RPMI7951 (cell line): ENCODE data around the gene DUS1L. TPM values are rescaled to one million over a fixed set of nuclear protein-coding genes. Genes with fewer than 3 reads are reported as not detected.

ENCODE experiments used
- DNase-seq: peaks from one replicate; pipeline ENCODE4 v3.0.0-alpha.2; 2012; ENCODE audit warnings: low read depth
- total RNA-seq: library from RNA; depleted of rRNA; stranded (reverse); fragments of >200 nt; shearing (Covaris generic); gene quantifications from 2 replicates; pipeline ENCODE4 v1.2.3, GENCODE V29; 2014

Gene DUS1L
- total RNA-seq, 1 experiment from 2014 or later: 34.0 TPM

DNA sequence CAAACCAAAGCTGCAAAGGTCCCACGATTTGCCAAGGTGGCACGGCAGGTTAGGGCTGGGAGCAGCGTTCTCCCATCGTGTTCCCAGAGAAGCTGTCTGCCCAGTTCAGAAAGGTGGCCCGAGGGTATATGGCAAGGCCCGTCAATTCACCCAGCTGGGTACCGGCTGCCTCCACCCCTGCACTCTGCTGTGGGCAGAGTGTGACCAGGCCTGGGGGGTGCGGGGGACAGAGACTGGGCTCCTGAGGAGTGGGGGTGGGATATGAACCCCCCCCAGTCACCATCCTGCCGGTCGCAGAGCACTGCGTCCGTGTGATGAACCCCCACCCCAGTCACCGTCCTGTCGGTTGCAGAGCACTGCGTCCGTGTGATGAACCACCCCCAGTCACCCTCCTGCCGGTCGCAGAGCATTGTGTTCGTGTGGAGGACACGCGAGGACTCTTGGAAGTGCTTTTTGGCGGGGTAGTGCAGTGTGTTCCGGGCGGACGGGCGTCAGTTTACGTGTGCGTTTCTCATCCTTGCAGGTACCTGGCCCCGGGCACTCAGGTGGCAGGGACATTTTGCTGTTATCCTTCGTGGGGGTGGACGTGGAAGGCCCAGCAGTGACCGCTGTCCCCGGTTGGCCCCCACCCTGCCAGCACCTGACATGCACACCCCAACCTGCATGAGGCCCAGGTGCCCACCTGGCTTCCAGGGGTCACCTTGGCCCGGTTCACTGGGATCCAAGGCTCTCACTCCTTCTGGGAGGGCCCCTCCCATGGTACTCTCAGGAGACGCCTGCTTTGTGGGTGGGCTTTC lies 35.1 kb upstream of the DUS1L start:
- DNase-seq: no peak

DNA sequence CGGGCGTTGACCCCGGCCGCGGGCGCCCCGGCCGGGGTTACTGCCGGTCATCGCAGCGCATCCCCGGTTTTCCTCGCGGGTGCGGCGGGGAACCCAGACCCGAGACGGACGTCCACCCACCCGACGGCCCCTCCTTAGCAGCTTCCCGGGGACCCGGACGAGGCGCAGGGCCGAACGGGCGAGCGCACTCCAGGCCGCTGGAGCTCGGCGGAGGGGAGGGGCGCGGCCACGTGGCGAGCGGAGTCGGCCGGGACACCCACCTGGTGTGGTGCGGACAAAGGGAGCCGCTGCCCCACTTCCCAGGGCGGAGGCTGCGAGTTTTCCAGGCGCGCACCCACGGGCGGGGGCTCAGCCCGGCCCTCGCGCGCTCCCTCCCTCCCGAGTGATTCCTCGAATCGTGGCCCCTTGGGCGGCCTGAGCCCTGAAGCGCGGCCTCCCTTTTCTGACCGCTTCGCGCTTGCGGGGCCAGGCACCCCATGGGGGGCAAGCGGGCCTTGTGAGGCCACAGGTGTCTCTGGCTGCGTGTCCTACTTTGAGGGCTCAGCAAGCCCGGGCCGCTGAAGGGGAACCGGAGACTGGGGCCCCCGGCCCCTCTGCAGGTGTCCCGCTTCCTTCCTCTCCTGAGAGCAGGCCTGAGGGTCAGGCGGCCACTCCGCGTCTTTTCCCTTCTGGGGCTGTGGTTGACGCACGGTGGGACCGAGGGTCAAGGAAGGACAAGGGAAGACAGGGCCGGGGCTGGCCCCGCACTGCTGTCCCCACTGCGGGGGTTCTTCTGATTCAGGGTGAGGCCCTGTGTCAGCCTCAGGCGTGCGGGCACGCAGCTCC lies 33.5 kb upstream of the DUS1L start:
- no peak for DNase-seq

DNA sequence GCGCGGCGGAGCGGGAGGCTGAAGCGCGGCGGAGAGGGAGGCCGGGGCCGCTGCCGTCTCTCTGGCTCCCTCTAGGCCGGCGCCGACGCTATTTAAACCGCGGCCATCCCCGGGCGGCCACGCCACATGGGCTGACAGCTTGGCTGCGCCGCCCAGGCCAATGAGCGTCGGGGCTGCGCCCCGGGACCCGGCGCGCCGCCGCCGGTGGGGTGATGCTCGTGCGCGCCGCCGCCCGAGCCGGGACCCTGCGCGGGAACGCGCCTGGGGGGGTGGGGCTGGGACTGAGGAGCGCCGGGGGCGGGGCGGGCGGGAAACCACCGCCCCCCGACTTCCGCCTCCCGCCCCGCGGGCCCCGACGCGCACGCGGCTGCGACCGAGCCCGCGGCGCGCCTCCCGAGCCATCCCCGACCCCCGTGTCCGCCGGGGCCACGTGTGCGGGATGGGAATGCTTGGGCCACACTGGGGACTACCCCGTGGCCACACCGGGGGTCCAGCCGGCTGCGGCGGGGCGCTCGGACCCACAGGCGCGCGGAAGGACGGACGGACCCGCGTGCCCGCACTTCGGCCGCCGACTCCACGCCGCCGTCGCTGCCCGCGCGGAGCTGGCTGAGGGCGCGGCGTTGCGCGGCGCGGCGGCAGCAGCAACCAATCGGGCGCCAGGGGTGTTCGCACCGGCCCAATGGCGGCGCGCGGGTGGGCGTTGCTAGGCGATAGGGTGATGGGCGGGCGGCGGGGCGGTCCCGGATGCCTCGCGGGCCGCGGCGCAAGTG lies 32.8 kb upstream of the DUS1L start, which contains the start of gene FASN:
TSS of gene FASN (minus strand) at position 68 of the 770 bp plus-strand sequence. CDS start 1,791 bp downstream, outside the sequence.
- DNase-seq: peak; percentile 92

DNA sequence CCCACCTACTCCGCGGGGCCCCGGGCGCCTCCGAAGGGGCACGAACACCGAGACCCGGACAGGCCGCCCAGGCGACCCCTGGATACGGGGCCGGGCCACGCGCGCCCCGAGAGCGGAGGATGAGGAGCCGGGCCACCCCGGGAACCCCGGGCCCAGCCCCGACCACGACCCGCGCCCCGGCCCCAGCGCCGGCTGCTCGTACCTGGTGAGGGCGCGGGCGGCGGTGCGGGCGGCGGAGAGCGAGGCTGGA lies 32.2 kb upstream of the DUS1L start:
- no peak for DNase-seq

DNA sequence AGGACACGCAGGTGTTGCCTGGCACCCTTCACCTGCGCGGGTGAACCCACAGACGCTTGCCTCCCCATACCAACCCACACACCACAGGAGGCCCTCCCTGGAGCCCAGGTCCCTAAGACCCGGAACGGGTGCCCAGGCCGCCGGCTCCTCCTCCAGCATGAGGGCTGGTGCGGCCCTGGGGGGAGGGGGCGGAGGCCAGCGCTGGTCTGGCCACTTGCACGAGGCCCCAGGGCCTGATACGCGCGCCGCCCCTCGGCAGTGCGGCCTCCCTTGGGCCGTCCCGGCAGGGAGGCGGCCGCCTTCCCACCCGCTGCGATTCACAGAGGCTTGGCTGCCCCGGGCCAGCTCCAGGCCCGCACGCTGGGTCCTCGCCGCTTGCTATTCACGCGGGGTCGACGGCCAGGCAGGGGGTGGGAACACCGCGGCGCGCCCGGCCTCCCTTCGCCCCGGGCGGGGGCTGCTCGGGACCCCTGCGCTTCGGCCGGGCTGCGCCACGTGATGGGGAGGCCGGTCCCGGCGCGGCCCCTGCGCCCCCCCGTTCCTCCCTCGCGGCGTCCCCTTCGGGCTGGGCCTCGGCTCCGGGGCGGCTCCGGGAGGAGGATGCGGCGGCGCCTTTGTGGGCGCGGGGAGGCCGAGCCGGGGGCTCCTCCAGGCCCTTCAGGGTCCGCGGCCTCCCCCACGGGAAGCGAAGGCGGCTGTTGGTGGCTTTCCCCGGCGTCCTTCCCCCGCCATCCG lies 31.7 kb upstream of the DUS1L start:
- peak; percentile 56 for DNase-seq

DNA sequence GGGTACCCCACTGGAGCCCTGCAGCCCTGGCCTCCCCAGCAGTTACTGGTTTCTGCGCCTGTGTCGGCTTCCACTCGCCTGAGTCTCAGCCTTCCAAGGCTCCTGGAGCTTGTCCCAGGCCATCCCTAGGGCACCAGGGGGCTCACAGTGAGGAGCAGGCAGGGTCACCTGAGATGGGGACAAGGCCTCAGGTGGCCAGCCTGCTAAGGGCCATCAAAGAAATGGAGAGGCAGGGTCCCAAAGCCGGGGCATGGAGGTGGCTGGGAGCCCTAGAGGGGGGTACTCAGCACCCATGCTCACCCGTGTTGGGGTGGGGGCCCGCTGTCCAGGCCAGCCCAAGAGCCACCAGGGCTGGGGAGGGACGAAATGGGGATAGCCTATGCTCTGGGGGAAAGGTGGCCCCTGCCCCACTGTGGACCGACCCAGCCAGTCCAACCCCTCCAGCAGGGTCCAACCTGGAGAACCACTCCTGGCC lies 31.1 kb upstream of the DUS1L start:
- no peak for DNase-seq

DNA sequence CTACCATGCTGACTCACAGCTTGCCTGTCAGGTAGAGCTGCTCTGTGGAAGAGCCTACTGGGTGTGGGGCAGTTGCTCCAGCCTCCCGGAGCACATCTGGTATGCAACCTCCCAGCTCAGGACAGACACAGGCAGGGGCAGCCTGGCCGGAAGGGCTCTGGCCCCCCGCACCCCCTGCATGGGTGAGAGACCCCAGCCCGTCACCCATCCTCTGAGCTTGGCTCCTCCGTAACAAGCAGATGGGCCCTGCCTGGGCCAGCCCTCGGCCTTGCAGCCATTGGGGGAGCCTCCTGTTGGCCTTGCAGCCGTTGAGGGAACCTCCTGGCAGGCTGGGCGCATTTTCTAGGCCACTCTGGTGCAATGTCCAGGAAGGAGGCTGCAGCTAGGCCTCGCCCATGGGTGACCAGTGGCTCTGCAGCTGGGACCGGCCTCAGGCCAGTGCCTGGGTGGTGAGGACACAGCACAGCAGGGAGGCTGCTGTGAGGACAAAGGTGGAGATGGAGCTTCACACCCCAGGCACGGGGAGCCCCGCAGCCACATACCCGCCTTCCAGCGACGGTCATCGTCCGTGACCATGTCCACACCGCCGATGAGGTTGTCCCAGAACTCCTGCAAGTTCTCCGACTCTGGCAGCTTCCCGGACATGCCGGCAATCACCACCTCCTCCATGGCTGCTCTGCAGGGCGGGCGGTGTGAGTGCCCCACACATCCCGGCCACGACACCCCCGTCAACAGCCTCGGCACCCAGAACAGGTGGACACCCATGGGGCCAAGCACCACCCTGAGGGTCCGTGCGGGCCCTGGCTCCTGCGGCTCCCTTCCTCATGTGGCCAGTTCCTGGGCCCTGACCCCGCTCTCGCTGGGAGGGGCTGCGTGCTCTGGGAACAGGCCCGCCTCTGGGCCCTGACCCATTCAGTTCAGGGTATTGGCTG lies 30.4 kb upstream of the DUS1L start:
- DNase-seq: no peak

DNA sequence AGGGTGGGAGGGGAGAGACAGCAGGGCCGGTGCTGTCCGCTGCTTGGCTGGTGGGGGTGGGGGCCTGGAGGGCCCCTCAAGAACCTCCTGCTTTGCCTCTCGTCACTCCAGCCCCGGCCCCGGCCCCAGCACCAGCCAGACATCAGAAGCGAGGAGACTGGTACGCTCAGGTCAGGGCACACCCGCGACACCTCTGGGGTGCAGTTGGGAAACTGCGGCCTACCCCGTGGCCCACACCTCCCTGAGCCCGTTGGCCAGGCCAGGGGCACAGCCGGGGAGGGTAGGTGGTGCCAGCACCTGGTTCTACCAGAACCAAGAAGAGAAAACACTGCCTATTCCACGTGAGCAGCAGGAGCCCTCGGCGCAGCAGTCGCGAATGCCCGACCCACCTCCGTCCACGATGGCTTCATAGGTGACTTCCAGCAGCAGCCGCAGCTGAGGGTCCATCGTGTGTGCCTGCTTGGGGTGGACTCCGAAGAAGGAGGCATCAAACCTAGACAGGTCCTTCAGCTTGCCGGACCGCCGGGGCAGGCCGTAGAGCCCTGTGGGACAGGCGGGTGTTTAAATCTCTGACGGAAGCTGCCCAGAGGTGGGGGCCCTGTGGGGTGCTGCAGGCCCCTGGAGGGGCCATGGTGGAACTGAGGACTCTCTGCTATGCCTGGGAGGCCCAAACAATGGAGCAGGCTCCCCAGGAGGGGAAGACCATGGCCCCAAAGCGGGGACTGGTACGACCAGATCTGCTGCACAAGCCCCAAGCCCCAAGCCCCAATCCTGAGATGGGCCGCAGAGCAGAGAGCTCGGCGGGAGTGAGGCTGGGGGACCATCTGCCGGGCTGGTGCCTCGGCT lies 29.6 kb upstream of the DUS1L start:
- no peak for DNase-seq

DNA sequence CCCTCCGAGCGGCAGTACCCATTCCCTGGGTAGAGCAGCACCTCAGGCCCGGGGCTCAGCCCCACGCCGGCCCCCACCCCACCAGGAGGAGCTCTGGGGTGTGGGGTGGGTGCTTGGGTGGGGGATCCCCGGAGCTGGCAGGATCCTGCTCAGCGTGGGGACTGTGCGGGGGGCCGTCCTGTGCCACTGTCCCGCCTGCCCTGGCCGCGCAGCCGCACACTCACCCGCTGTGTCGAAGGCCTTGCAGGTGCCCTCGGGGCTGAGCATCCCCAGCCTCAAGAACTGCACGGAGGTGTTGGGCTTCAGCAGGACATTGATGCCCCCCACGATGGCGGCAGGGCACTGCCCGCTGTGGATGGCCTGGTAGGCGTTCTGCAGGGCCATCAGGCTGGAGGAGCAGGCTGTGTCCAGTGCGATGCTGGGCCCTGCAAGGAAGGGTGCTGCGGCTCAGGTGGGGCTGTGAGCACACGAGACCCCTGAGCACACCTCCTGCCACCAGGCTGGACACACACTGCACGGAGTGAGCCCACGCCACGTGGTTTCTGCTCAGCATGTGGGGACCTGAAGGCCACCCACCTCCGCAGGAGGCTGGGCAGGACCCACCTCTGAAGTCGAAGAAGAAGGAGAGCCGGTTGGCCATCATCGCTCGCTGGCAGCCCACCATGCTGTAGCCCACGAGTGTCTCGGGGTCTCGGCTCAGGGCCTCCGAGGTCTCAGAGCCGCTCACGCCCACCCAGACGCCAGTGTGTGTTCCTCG lies 27.6 kb upstream of the DUS1L start:
- no peak for DNase-seq

DNA sequence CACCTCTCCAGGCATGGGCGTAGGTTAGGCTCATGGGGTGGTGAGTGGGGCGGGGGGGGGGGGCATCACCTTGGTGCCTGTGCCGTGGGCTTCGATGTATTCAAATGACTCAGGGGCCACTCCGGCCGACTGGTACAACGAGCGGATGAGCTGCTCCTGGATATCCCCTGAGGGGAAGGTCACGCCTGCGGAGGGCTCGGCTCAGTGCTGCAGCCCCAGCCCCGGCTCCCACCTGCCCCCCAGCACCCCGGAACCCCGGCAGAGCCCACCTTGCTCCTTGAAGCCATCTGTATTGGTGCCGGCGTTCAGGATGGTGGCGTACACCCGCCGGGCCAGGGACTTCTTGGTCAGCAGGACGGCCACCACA lies 27.0 kb upstream of the DUS1L start:
- no peak for DNase-seq

DNA sequence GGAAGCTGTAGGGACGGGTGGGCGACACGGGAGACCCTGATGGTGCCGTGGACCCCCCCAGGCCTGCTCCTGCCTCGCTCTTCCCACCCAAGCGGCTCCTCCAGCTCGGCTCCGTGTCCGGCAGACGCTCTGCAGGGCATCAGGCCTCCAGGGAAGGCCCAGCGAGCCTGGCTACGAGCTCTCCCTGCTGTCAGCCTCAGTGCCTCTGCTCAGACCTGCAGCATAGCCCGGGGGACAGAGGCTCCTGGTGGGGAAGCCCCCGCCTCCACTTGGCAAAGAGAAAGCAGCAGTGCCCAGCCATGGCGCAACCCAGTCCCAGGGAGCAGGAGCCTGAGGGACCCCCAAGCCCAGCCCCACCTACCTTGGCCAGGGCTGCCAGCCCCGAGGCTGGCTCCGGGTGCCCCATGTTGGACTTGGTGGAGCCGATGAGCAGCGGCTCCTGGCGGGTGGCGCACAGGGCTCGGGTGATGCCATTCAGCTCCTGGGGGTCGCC lies 26.5 kb upstream of the DUS1L start:
- DNase-seq: no peak

DNA sequence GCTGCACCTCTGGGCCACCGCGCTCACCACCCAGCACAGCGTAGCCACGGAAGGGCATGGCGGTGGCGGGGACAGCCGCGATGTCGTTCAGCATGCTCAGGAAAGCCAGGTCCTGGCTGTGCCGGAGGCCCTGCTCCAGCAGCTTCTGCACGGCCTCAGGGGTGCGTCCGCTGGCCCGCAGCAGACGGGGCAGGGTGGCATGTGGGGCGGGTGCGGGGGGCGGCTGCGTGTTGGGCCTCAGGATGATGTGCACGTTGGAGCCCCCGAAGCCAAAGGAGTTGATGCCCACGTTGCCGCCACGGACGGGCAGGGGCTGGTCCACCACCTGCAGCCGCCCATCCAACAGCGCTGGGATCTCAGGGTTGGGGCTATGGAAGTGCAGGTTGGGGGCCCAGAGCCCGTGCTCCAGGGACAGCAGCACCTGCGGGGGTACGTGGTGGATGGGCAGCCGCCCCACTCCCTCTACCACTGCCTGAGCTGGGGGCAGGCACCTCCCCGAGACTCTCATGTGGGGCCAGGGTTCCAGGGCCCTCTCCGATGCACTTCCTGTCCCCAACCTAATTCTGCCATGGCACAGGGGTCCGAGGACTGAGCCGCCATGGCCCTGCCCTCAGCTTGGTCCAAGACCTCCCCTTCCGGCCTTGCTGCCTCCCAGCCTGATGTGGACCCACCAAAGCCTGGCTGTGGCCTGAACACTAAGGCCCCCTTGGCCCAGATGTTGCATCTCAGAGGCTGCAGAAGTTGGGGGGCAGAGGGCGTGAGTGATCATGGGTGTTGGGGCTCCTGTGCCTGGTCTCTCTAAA lies 25.9 kb upstream of the DUS1L start:
- no peak for DNase-seq

DNA sequence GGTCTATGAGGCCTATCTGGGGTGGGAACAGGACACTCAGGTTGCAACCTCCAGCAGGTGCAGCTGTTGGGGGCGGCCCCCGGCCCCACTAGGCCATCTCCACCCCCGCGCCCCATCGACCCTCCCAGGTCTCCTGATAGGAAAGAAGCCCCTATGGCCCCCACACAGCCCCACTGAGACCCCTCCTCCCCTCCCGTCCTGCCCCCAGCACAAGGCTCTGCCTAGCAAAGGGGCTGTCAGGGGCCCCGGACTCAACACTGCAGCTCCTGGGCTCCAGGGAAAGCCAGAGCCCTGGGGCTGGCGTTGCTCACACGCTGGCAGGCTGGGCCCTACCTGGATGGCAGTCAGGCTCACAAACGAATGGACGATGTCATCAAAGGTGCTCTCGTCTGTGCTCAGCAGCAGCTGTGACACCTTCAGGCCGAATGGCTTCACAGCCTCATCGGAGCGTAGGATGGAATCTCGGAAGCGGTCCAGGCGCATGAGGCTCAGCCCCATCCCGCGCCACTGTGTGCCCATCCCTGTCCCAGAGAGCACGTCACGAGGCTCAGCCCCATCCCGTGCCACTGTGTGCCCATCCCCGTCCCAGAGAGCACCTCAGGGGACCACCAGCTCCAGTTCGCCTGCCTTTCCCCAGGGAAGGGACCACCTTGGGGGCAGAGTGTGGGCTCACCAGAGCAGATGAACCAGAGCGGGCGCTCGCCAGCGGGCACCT lies 25.1 kb upstream of the DUS1L start:
- DNase-seq: no peak

DNA sequence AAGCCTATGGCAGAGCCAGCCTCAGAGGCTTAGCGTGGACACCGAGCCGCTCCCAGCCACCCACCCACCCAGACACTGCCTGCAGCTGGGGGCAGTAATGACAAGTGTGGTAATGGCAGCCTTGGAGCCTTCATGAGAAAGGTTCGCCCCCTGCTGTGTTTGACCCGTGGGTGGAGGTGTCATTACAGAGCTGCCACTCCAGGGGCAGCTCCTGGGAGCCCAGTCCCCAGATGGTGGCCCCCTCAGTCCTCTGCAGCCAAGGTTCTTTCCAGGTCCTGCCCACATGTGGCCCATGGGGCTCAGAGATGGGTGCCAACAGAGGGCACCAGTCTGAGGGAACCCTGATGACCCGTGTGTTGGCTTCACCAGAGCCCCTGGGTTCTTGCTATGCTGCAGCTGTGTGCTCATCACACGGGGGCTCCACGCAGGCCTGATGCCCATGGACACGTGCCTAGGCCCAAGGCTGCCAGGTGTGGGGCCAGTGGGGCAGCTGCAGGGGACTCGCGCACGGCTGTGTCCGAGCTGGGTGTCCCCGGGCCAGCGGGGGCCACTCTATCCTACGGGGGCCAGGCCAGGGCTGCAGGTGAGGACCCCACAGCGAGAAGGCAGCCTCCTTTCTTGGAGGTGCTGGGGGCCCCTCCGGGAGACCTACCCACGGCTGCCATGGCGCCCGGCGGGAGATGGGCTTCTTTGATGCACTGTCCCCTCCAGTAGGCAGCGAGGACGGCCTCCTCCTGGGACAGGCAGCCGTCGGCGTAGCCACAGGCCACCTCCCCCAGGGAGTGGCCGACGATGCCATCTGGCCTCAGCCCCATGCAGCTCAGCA lies 24.3 kb upstream of the DUS1L start:
- no peak for DNase-seq

DNA sequence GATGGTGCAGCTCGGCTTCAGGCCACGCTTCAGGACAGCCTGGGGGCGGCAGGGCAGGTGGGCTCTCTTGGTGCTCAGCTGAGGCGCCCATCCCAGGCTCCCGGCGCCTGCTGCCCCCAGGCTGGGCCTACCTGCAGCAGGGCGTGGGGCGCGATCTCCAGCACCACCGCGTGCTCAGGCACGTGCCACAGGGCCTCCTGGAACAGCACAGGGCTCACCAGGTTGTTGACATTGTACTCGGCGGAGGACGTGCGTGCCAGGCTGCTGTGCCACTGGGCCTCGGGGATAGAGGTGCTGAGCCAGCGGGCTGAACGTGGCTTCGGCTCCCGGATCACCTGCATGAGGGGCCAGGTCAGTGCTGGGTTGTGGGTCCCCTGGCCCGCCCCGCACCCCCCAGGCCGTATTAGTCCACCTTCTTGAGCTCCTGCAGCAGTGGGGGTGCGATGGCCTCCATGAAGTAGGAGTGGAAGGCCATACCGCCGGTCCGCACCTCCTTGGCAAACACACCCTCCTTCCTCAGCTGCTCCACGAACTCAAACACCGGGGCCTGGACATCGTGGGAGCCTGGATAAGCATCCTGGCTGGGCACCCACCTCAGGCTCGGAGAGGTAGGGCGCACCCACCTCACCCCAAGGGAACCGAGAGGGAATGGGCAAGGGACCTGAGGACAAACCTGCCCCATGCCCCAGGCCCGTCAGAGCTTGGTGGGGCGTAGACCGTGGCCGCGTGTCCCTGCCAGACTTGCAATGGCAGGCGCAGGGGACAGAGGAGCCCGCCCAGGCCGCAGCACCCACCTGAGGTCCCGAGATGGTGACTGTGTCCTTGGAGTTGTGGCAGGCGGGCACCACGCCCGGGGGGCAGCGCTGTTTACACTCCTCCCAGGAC lies 23.5 kb upstream of the DUS1L start:
- no peak for DNase-seq
